H1 (cell line): ENCODE measurements around the gene CDK7. TPM values are rescaled to one million over a fixed set of nuclear protein-coding genes. Genes with fewer than 3 reads are reported as not detected.

Experiments used
- CTCF ChIA-PET: fragments of 300-600 bp; sonication (Branson Sonifier 250); formaldehyde crosslinking; loops from one replicate; lab custom pipeline; 2021; ENCODE audit not compliant: partially characterized antibody; lab: Charles Lee
- POLR2A ChIA-PET: fragments of 300-600 bp; sonication (Branson Sonifier 250); formaldehyde crosslinking; loops from one replicate; lab custom pipeline; 2021; ENCODE audit warnings: inconsistent platforms; ENCODE audit not compliant: partially characterized antibody; lab: Charles Lee
- DNase-seq, 2 experiments: peaks; one replicate each; pipeline versions ENCODE4 v3.0.0 to v3.0.0-alpha.2; 2010 to 2022; ENCODE audit warnings: low spot score in 2 of 2, low read depth in 1 of 2, mixed read lengths in 1 of 2
- FAIRE-seq: peaks from 2 replicates; lab custom pipeline; 2011; peaks lifted over from hg19 to GRCh38; lab: Jason Lieb, UNC
- H2AFZ ChIP-seq: 2 replicates; pipeline ENCODE4 v1.8.1; 2012; ENCODE audit warnings: low read length, inconsistent platforms
- H2AK5ac ChIP-seq: 2 replicates; pipeline ENCODE4 v1.6.1; 2013; ENCODE audit warnings: low read depth, low read length
- H2BK120ac ChIP-seq: replicated peaks from 2 replicates; pipeline ENCODE3; 2013; ENCODE audit warnings: low read depth, low read length, inconsistent platforms
- H2BK12ac ChIP-seq: 2 replicates; pipeline ENCODE4 v1.6.1; 2013; ENCODE audit warnings: low read depth, low read length
- H2BK15ac ChIP-seq: 2 replicates; pipeline ENCODE4 v1.6.1; 2013; ENCODE audit warnings: low read length
- H2BK20ac ChIP-seq: 2 replicates; pipeline ENCODE4 v1.6.1; 2013; ENCODE audit warnings: low read length
- H2BK5ac ChIP-seq: 2 replicates; pipeline ENCODE4 v1.6.1; 2013; ENCODE audit warnings: low read depth, low read length
- H3K14ac ChIP-seq: 2 replicates; pipeline ENCODE4 v1.6.1; 2013; ENCODE audit warnings: inconsistent platforms; ENCODE audit not compliant: insufficient read length
- H3K18ac ChIP-seq: 2 replicates; pipeline ENCODE4 v1.6.1; 2013; ENCODE audit warnings: low read length; ENCODE audit errors: extremely low read depth
- H3K23ac ChIP-seq: 2 replicates; pipeline ENCODE4 v1.6.1; 2013; ENCODE audit warnings: inconsistent platforms; ENCODE audit not compliant: insufficient read length
- H3K23me2 ChIP-seq: 2 replicates; pipeline ENCODE4 v1.6.1; 2013; ENCODE audit warnings: low read depth, low read length
- H3K27ac ChIP-seq: 2 replicates; pipeline ENCODE4 v1.6.1; 2011; ENCODE audit warnings: low read depth, low read length, inconsistent platforms
- H3K27me3 ChIP-seq, 4 experiments: replicated peaks in 1 of 4; 1 replicate in 1 of 4; 2 replicates in 3 of 4; pipeline versions ENCODE4 v1.6.1 to v1.8.1; 2011 to 2013; ENCODE audit warnings: low read length in 3 of 4, mild to moderate bottlenecking in 3 of 4, inconsistent platforms in 2 of 4, mixed read lengths in 2 of 4, moderate library complexity in 1 of 4; ENCODE audit not compliant: control insufficient read depth in 3 of 4, insufficient read depth in 3 of 4; ENCODE audit errors: extremely low read depth in 1 of 4
- H3K36me3 ChIP-seq, 4 experiments: 2 replicates each; pipeline versions ENCODE4 v1.6.1 to v1.8.1; 2011 to 2013; ENCODE audit warnings: mild to moderate bottlenecking in 4 of 4, low read length in 3 of 4, moderate library complexity in 2 of 4, control low read depth in 1 of 4, inconsistent platforms in 1 of 4; ENCODE audit not compliant: insufficient read depth in 4 of 4, control insufficient read depth in 2 of 4
- H3K4ac ChIP-seq: replicated peaks from 2 replicates; pipeline ENCODE3; 2013; ENCODE audit warnings: low read length, low read depth, mixed read lengths, inconsistent platforms; ENCODE audit not compliant: insufficient read length
- H3K4me1 ChIP-seq, 4 experiments: replicated peaks in 1 of 4; 1 replicate in 1 of 4; 2 replicates in 3 of 4; pipeline versions ENCODE4 v1.6.1 to v1.8.1; 2011 to 2013; ENCODE audit warnings: low read length in 3 of 4, inconsistent platforms in 2 of 4, mixed read lengths in 1 of 4; ENCODE audit not compliant: insufficient read depth in 4 of 4, control insufficient read depth in 3 of 4
- H3K4me2 ChIP-seq, 2 experiments: 2 replicates each; pipeline versions ENCODE4 v1.6.1 to v1.8.1; 2011 to 2013; ENCODE audit warnings: low read depth in 2 of 2, low read length in 2 of 2, control low read depth in 1 of 2, inconsistent platforms in 1 of 2, mild to moderate bottlenecking in 1 of 2; ENCODE audit not compliant: insufficient read depth in 1 of 2
- H3K4me3 ChIP-seq, 4 experiments: fragments of 200-600, 300-600 bp in 1 of 4; sonication (generic), shearing (Covaris generic), sonication (Bioruptor Twin) in 1 of 4; 2 replicates each; pipeline versions ENCODE4 v1.5.1 to v1.8.1; 2011 to 2016; ENCODE audit warnings: low read length in 4 of 4, low read depth in 3 of 4, control low read depth in 2 of 4, inconsistent platforms in 2 of 4, mild to moderate bottlenecking in 2 of 4, mixed read lengths in 1 of 4, moderate library complexity in 1 of 4; ENCODE audit not compliant: insufficient read depth in 2 of 4; ENCODE audit errors: extremely low read depth in 1 of 4
- H3K56ac ChIP-seq: replicated peaks from 2 replicates; pipeline ENCODE3; 2013; ENCODE audit warnings: low read depth, mild to moderate bottlenecking, mixed read lengths, low read length, inconsistent platforms; ENCODE audit not compliant: insufficient read length
- H3K79me1 ChIP-seq: 2 replicates; pipeline ENCODE4 v1.6.1; 2013; ENCODE audit warnings: low read depth, low read length, control low read depth
- H3K79me2 ChIP-seq, 2 experiments: 2 replicates each; pipeline versions ENCODE4 v1.6.1 to v1.8.1; 2012 to 2013; ENCODE audit warnings: low read length in 2 of 2, mild to moderate bottlenecking in 2 of 2, inconsistent platforms in 1 of 2; ENCODE audit not compliant: insufficient read depth in 2 of 2, control insufficient read depth in 1 of 2
- H3K9ac ChIP-seq, 4 experiments: replicated peaks in 1 of 4; 1 replicate in 1 of 4; 2 replicates in 3 of 4; pipeline versions ENCODE4 v1.6.1 to v1.8.1; 2011 to 2013; ENCODE audit warnings: low read depth in 3 of 4, low read length in 3 of 4, control low read depth in 2 of 4, mild to moderate bottlenecking in 2 of 4, moderate library complexity in 2 of 4, inconsistent platforms in 1 of 4; ENCODE audit errors: extremely low read depth in 1 of 4
- H3K9me3 ChIP-seq, 2 experiments: 2 replicates each; pipeline versions ENCODE4 v1.6.1 to v1.8.1; 2012 to 2013; ENCODE audit warnings: mild to moderate bottlenecking in 2 of 2, moderate library complexity in 2 of 2, control low read depth in 1 of 2, inconsistent platforms in 1 of 2, low read depth in 1 of 2, low read length in 1 of 2, mixed read lengths in 1 of 2; ENCODE audit not compliant: insufficient read depth in 2 of 2
- H4K20me1 ChIP-seq, 2 experiments: replicated peaks in 1 of 2; 2 replicates each; pipeline versions ENCODE3 to v1.8.1; 2011 to 2013; ENCODE audit warnings: inconsistent platforms in 2 of 2, low read length in 2 of 2, mild to moderate bottlenecking in 1 of 2; ENCODE audit not compliant: insufficient read depth in 2 of 2, control insufficient read depth in 1 of 2
- H4K5ac ChIP-seq: 2 replicates; pipeline ENCODE4 v1.6.1; 2013; ENCODE audit warnings: low read length, low read depth, mixed read lengths, inconsistent platforms; ENCODE audit not compliant: insufficient read length
- H4K8ac ChIP-seq: 2 replicates; pipeline ENCODE4 v1.8.0; 2013; ENCODE audit warnings: mild to moderate bottlenecking, moderate library complexity, low read length, inconsistent platforms; ENCODE audit not compliant: insufficient read depth; ENCODE audit errors: extremely low read depth
- H4K91ac ChIP-seq: replicated peaks from 2 replicates; pipeline ENCODE3; 2013; ENCODE audit warnings: low read length, mixed read lengths, inconsistent platforms; ENCODE audit not compliant: insufficient read length
- WGBS, 2 experiments: shearing (Covaris generic) in 1 of 2; methylation state at CpG; one replicate each; pipeline versions ENCODE4 v1.1.6 to v1.1.7; 2013 to 2015; ENCODE audit warnings: low lambda C conversion rate in 2 of 2, mixed read lengths in 2 of 2, inconsistent platforms in 1 of 2, low coverage in 1 of 2, missing lambda C conversion rate in 1 of 2; ENCODE audit not compliant: insufficient replicate concordance in 2 of 2, insufficient coverage in 1 of 2, insufficient read length in 1 of 2; ENCODE audit errors: extremely low coverage in 1 of 2, missing lambda C conversion rate in 1 of 2; 5-methylcytosine and 5-hydroxymethylcytosine counted together
- polyA plus RNA-seq, 7 experiments: library from polyadenylated mRNA; depleted of rRNA in 3 of 7; stranded (reverse) in 5 of 7; unstranded in 2 of 7; fragments of >200 nt in 5 of 7; fragments of 200-250 nt in 2 of 7; gene quantifications; 1 replicate in 5 of 7; 2 replicates in 1 of 7; 4 replicates in 1 of 7; pipeline versions ENCODE4 v1.2.1 to v1.2.3, GENCODE V29; 2011 to 2013; ENCODE audit warnings: missing spikeins in 2 of 7, mixed read lengths in 2 of 7
- total RNA-seq: library from RNA; stranded (reverse); fragmentation: NEBNext Ultra II Directional; extraction: Animal tissue kit (Norgen Biotek cat#: 25700); gene quantifications from 2 replicates; pipeline ENCODE4 v1.2.1, GENCODE V29; 2021

Gene CDK7
- total and polyA plus RNA-seq, 2 of the 8 experiments (the other 6 are each of a cell fraction or from before 2014, with no cell fraction given), result 39.9 to 63.4 TPM

DNA sequence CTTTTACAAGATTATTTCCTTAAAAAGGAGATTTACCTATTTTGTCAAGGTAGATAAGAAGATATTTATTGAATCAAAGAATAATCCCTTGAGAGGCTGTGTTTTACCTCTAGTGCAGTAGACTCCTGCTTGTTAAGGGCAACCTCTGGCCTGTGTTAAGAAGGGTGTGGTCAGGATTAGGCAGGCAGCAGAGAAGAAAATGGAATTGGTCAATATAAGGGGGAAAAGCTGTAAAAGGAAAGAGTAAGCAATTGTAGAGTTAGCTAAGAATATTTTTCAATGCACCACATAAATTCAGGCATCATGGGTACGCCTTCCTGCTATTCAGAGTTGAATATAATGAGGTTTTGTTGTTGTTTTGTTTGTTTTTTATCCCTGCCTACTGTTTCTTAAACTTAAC is 91.7 kb downstream of the CDK7 start:
- H3K27me3 ChIP-seq, result no peaks in the 10 kb centered on the region
- no peak overlapping the region for H3K23ac ChIP-seq
- H4K20me1 ChIP-seq, result no peaks in the 10 kb centered on the region
- no peak overlapping the region for H3K56ac ChIP-seq
- H4K91ac ChIP-seq, result no peak overlapping the region
- DNase-seq (no peak), FAIRE-seq (no peak)
- H3K23me2 ChIP-seq, result no peaks in the 10 kb centered on the region
- no peak overlapping the region for H2AK5ac ChIP-seq
- no peaks in the 10 kb centered on the region for H3K79me1 ChIP-seq
- no peak overlapping the region for H3K4me2 ChIP-seq
- WGBS, 2 experiments, result 90% methylated on average over 1 of the region's 1 CpG; no CpG with 5 or more reads in 1 of the 2 experiments
- H3K14ac ChIP-seq, result no peak overlapping the region
- H2BK120ac ChIP-seq, result no peak overlapping the region
- H2AFZ ChIP-seq, result no peak overlapping the region
- no peaks in the 10 kb centered on the region for H3K79me2 ChIP-seq
- H2BK5ac ChIP-seq, result no peak overlapping the region
- no peak overlapping the region for H2BK15ac ChIP-seq
- H3K4me1 ChIP-seq, result no peaks in the 10 kb centered on the region; a peak in 1 of 7 replicates
- H2BK12ac ChIP-seq, result no peak overlapping the region
- no peak overlapping the region for H3K4me3 ChIP-seq
- no peaks in the 10 kb centered on the region for H3K9me3 ChIP-seq
- ChIA-PET CTCF (interaction anchor here (0.9 to 2.0 kb wide), 2 partner anchors 8 to 9 kb away, joined by 3 to 6 read pairs; no protein-coding TSS in a partner anchor), POLR2A (no interaction called here)
- H3K27ac ChIP-seq, result no peak overlapping the region
- no peak overlapping the region for H3K4ac ChIP-seq
- no peak overlapping the region for H3K18ac ChIP-seq
- no peaks in the 10 kb centered on the region for H3K36me3 ChIP-seq
- no peak overlapping the region for H3K9ac ChIP-seq
- no peak overlapping the region for H2BK20ac ChIP-seq
- no peak overlapping the region for H4K8ac ChIP-seq
- no peak overlapping the region for H4K5ac ChIP-seq
